GM19240 (cell line): ENCODE measurements around the gene CGB3.
A peak's percentile ranks its signal among the peaks of the same experiment; 100 is the strongest.
"Not testable (repeated sequence)": the region's sequence is repeated elsewhere in the genome, so short reads cannot be mapped to it uniquely, and the experiment has no call there.

Source experiments
- DNase-seq: peaks from one replicate; pipeline ENCODE4 v3.0.0; 2011; ENCODE audit warnings: low spot score; ENCODE audit not compliant: insufficient read length

Gene CGB3

DNA sequence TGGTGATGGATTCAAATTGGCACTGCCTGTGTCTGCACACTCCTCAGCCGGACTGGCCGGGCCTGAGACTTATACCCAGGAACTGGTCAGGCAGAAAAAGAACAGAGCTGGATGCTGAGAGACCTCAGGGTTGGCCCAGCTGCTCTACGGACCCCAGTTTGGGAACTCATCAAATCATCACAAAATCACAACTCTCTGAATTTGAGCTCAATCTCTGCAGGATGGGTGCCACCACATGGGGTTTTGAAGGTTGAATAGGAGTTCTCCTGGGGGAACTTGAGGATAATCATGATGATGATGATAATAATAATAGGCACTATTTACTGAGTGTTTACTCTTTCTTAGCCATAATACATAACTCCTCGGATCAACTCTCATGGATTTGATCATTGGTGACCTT, 18.5 kb upstream of the CGB3 start:
- DNase-seq: not testable (repeated sequence)

DNA sequence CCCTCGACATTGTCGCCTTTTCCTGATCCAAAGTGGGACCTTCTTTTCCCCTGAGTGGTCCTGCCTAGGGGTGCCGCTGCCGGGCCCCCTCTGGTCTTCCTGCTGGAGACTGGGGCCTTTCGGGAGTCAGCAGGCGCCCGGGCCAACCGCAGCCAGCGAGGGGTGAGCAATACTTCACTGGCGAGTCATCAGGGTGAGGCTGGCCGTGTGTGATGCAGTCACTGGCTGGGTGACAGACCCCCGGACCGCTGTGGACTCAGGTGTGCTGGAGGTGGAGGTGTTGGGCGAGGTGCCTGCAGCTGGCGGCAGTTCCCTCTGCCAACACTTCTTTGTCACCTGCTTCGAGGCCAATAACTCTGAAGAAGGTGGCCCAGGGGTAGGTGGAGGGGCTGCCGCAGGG, 18.0 kb upstream of the CGB3 start:
- DNase-seq: no peak

DNA sequence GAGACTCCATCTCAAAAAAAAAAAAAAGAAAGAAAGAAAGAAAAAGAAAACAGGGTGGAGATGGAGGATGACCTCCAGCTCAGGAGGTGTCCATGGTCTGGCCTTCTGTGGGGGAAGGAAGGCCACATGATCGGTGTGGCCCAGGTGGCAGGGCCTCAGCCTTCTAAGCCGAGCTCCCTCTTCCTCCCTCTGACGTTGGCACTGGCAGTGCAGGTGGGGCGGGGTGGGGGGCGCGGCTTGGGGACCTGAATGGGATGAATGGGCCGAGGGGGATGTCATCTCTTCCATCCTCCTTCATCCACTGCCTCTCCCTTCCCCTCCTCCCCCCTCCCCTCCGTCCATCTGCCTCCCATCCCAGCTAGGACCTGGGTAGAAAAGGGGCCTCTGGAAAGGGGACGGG, 15.6 kb upstream of the CGB3 start:
- DNase-seq: not testable (repeated sequence)

DNA sequence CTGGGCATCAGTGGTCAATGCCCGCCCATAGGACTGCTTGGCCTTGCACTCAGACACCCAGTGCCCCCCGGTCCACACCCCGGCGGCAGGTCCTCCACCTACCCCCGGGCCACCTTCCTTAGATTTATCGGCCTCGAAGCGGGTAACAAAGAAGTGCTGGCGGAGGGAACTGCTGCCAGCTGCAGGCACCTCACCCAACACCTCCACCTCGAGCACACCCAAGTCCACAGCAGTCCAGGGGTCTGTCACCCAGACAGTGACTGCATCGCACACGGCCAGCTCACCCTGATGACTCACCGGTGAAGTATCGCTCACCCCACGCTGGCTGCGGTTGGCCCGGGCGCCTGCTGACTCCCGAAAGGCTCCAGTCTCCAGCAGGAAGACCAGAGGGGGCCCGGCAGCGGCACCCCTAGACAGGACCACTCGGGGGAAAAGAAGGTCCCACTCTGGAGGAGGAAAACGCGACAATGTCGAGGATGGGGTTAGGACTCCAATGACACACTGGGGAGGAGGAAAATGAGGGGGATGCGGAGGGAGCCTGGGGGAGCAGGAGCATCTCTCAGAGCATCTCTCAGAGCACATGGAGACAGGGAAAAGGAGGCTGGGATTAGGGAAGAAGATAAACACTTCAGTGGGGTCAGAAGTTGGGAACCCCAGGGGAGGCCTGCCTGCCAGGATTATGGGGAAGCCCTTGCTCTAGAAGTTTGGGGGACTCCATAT, 14.6 kb upstream of the CGB3 start:
- not testable (repeated sequence) for DNase-seq

DNA sequence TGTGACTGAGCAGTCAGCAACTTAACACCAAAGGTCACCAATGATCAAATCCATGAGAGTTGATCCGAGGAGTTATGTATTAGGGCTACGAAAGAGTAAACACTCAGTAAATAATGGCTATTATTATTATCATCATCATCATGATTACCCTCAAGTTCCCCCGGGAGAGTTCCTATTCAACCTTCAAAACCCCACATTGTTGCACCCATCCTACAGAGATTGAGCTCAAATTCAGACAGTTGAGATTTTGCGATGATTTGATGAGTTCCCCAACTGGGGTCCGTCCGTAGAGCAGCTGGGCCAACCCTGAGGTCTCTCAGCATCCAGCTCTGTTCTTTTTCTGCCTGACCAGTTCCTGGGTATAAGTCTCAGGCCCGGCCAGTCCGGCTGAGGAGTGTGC, 14.0 kb upstream of the CGB3 start:
- not testable (repeated sequence) for DNase-seq

DNA sequence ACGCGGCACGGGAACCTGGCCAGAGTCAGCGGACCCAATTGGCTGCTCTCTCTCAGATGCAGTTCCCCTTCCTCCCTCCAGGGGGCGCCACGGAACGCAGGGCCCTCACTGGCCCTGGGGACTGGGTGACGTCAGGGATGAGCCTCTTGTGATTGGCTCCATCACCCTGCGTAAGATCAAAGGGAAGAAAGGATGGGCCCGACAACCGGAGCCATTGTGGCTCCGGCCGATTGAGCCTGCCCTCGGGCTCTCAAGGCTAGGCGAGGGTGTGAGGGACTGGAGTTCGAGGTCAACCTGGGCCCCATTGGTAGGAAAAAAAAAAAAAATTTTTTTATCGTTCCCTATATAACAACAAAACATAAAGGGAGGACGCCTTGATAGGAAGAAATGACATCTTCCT, 12.7 kb upstream of the CGB3 start, which contains the start of gene CGB1:
CGB1 (minus strand) TSS at position 81 of the 400 bp plus-strand sequence. CDS start 184 bp downstream, outside the sequence.
- DNase-seq: not testable (repeated sequence)

DNA sequence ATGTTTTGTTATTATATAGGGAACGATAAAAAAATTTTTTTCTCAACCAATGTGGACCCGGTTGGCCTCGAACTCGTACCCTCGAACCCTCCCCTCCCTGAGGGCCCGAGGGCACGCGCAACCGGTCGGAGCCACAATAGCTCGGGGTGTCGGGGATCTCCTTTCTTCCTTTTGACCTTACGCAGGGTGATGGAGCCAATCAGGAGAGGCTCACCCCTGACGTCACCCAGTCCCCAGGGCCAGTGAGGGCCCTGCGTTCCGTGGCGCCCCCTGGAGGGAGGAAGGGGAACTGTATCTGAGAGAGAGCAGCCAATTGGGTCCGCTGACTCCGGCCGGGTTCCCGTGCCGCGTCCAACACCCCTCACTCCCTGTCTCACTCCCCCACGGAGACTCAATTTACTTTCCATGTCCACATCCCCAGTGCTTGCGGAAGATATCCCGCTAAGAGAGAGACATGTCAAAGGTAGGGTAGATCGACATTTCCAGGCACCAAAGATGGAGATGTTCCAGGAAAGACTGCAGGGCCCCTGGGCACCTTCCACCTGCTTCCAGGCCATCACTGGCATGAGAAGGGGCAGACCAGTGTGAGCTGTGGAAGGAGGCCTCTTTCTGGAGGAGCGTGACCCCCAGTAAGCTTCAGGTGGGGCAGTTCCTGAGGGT, 7.6 kb upstream of the CGB3 start, which contains the start of gene CGB2:
CGB2 (plus strand) TSS at position 249 of the 660 bp plus-strand sequence; CDS start at position 455, 206 bp downstream.
- DNase-seq: not testable (repeated sequence)

DNA sequence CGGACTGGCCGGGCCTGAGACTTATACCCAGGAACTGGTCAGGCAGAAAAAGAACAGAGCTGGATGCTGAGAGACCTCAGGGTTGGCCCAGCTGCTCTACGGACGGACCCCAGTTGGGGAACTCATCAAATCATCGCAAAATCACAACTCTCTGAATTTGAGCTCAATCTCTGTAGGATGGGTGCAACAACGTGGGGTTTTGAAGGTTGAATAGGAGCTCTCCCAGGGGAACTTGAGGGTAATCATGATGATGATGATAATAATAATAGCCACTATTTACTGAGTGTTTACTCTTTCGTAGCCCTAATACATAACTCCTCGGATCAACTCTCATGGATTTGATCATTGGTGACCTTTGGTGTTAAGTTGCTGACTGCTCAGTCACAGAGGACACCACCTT, 6.2 kb upstream of the CGB3 start:
- DNase-seq: not testable (repeated sequence)

DNA sequence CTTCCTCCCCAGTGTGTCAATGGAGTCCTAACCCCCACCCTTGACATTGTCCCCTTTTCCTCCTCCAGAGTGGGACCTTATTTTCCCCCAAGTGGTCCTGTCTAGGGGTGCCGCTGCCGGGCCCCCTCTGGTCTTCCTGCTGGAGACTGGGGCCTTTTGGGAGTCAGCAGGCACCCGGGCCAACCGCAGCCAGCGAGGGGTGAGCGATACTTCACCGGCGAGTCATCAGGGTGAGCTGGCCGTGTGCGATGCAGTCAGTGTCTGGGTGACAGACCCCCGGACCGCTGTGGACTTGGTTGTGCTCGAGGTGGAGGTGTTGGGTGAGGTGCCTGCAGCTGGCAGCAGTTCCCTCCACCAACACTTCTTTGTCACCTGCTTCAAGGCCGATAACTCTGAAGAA, 5.6 kb upstream of the CGB3 start:
- DNase-seq: not testable (repeated sequence)

DNA sequence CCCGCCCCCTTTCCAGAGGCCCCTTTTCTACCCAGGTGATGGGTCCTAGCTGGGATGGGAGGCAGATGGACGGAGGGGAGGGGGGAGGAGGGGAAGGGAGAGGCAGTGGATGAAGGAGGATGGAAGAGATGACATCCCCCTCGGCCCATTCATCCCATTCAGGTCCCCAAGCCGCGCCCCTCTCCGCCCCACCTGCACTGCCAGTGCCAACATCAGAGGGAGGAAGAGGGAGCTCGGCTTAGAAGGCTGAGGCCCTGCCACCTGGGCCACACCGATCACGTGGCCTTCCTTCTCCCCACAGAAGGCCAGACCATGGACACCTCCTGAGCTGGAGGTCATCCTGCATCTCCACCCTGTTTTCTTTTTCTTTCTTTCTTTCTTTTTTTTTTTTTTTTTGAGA, 4.6 kb upstream of the CGB3 start:
- not testable (repeated sequence) for DNase-seq

DNA sequence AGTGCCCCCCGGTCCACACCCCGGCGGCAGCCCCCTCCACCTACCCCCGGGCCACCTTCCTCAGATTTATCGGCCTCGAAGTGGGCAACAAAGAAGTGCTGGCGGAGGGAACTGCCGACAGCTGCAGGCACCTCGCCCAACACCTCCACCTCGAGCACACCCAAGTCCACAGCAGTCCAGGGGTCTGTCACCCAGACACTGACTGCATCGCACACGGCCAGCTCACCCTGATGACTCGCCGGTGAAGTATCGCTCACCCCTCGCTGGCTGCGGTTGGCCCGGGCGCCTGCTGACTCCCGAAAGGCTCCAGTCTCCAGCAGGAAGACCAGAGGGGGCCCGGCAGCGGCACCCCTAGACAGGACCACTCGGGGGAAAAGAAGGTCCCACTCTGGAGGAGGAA, 1.5 kb upstream of the CGB3 start:
- DNase-seq: not testable (repeated sequence)

DNA sequence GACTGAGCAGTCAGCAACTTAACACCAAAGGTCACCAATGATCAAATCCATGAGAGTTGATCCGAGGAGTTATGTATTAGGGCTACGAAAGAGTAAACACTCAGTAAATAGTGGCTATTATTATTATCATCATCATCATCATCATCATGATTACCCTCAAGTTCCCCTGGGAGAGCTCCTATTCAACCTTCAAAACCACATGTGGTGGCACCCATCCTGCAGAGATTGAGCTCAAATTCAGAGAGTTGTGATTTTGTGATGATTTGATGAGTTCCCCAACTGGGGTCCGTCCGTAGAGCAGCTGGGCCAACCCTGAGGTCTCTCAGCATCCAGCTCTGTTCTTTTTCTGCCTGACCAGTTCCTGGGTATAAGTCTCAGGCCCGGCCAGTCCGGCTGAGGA, 955 bp upstream of the CGB3 start:
- DNase-seq: not testable (repeated sequence)

DNA sequence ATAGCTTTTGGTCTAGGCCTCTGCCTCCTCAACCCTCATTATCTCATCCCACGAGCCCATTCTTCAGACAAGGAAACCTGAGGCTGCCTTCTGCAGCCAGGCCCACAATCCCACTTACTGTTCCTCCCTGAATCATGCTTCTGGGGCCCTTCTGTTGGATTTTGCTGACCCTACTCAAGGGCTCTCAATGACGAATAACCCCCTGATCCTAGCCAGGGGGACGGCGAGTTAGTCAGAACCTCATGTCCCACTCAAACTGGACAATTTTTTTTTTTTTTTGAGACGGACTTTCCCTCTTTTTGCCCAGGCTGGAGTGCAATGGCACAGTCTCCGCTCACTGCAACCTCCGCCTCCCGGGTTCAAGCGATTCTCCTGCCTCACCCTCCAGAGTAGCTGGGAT, 2.0 kb downstream of the CGB3 start:
- DNase-seq: no peak

DNA sequence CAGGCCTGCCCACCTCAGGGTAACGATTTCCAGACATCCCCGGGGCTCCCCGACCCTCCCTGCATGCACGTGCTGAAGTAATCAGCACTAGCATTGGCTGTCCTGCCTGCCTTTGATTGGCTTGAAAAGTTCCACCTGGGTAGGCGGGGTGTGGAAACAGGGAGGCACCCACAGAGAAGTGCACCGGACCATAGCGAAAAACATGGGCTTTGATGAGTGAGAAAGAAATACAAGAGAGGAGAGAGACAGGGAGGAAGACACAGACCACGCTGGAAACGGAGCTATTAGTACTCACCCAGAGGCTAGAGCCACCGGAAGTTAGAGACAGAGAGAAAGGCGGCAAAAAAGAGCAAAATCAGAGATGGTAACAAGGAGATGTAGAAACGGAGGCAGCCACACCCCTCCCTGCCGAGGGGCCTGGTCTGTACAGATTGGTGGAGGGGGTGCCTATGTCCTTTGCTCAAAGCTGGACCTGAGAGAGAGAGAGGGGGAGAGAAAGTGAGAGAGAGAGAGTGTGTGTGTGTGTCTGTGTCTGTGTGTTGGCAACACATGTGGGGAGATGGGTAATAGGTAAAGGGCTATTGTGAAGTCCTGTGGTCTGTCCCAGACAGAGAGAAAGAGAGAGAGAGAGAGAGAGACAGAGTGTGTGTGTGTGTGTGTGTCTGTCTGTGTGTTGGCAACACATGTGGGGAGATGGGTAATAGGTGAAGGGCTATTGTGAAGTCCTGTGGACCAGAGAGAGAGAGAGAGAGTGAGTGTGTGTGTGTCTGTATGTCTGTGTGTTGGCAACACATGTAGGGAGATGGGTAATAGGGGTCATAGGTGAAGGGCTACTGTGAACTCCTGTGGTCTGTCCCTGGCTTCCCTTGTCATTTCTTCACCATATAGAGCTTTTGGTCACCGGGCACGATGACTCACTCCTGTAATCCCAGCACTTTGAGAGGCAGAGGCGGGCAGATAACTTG, 2.9 kb downstream of the CGB3 start:
- DNase-seq: no peak

DNA sequence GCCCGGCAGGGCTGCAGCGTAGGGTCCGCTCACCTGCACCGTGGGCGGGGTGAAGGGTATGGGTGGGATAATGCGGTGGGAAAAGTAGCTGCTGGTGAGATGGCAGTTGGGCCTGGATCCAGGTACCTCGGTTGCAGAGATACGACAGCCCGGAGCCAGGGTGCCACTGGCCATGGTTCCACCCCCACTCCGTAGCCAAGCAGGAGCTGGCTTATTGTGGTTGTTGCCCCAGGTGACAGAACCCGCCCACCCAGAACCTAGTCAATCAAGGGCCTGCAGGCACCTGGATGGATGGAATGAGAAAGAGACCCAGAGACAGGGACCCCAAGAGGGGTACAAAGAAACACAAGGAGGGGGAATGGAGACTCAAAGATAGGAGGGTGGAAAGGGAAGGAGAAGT, 3.8 kb downstream of the CGB3 start:
- no peak for DNase-seq

DNA sequence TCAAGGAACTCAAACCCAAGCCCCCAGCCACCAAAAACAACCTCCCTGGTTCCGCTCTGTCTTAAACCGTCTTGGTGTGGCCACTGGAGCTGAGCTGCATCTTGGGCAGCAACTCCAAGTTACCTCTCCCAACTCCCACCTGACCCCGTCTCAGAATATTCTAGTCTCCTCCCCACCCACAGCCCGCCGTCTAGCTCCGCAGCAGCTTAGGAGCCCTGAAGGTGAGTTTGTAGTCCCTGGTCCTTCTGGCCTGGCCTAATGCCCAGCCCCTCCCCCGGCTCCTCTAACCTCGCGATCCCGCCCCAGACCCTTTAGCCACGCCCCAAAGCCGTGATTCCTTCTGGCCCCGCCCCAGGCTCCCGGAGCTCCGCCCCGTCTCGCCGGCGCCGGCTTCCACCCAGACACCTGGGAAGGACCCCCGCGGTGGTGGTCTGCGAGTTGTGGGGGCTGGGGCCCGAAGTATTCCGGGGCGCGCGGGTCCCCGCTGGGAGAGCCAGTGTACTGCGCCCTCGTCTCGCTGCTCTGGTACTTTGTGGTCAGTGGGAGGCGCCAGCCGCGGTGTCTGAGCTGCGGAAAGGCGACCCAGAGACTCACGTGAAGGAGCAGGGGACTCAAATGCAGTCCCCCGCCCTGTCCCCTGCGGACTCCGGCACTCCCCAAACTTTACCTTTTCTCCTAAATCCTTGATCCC, 4.7 kb downstream of the CGB3 start:
- peak; percentile 38 for DNase-seq

DNA sequence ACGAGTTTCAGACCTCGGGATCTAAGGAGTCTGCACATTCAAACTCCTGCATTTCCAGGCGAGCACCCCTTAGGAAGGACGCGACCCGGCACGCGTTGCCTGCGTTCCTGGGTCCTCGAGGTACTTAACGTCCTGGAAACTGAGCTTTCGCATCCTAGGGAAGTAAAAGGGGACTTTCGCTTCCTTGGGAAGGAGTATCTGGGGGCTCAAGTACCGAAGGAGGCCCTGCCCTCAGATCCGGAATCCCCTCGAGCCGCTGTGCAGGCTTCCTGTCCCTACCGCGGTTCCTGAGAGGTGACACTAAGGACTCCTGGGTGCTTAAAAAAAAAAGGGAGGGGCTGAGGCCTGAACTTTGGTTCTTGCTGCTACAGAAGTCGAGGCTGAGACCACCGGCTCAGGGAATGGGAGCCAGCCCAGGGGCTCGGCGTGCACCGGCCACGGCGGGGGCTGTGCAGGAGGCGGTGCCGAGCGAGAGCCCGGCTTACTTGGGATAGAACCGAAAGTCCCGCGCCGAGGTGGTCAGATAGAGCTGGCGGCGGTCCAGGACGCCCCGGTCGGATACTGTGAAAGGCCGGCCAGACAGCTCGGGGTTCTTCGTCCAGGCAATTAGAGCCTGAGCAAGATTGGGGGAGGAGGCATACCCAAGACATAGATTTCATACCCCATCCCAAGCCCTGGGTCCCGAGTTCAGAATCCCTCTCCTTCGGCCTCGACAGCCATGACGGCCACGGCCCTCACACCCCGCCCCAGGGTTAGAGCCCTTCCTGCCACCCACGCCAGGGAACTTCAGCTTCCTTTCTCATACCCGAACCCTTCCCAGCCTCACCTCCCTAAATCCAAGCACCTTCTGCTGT, 5.5 kb downstream of the CGB3 start:
- DNase-seq: not testable (repeated sequence)

DNA sequence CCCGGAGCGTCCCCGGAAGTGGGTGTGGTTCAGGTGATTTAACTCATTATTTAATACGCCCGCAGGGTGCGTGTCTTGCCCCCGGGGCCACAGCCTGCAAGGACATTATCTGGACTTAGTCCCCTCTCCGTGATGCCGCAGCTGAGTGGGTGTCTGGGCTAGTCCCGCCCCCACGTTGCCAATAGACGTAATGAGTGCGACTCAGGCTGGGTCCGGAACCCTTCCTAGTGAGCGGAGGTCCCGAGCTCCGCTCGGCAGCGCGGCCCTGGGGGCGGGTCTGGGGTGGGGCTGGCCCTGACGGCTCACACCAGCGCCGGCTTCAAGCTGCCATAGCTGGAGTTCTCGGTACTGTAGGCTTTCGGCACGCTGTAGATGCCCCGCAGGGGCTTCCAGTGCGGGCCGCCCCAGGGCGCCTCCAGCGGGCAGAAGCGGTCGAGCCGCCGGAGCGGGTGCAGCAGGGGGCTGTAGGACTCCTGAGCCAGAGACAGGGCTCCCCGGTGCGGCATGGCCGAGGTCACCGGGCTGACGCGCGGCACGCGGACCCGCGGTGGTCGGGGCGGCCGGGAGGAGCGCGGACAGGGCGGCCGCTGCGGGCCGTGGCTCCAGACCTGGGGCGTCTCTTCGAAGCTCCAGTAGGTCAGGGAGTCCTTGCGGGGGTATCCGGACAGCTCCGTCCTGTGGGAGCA, 6.3 kb downstream of the CGB3 start:
- DNase-seq: peak; percentile 76

DNA sequence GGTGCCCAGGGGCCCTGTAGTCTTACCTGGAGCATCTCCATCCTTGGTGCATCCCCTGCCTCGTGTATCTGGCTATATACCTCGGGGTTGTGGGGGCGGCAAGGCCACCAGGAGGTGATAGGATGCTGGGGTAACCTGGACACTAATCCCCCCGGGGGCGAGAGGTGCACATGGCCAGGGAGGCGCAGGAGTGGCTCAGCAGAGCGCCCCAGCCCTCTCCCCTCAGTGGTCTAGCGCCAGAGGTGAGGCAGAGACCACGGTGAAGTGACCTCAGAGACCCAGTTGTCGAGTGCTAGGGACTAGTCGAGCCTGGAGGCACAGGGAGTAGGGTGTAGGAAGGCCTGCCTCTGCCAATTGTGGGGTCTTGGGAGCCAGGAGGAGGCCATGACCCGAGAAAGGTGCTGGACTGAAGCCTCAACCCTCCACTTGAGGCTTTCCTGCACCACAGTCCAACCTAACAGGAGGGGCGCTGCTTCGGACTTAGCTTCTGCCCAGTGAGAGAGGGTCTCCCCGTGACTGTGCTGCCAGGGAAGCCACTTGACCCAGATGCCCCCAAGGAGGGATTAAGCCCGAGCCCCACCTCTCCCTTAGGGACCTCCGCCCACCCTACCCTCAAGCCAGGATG, 7.0 kb downstream of the CGB3 start, which contains the start of gene LHB:
LHB (minus strand) TSS at position 51 of the 625 bp plus-strand sequence; CDS start at position 41, 10 bp downstream.
- no peak for DNase-seq
